Activated CD4-positive, alpha-beta T cell treated with anti-CD3 and anti-CD28 coated beads, Interleukin-2, Interleukin-6, amounts not matched to agents 100 ng/mL and 50 ng/mL, durations not matched to agents 16 hours and 8 hours (primary cell): ENCODE results near the gene NBEA.
"Not testable (repeated sequence)": the region's sequence is repeated elsewhere in the genome, so short reads cannot be mapped to it uniquely, and the experiment has no call there.

Source experiments
- DNase-seq: peaks from one replicate; pipeline ENCODE4 v3.0.0-alpha.2; 2020

Gene NBEA

DNA sequence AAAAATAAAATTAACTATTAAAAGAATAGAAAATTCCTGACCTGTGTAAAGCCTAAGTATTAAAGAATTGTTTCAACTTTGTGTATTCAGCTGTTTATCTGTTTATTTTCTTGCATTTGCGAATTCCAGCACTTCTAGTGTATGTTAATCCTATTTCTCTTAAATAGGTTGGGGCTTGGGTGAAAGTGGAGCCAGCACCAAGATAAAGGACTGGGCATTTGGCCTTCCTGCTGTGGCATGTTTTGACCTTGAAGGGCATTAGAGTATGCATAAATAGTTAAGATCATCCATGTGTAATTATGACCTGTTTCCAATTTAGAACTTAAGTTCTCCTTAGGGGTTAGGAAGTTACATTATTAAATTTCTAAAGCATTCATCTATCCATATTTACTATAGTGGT lies 151.3 kb downstream of the NBEA start:
- no peak for DNase-seq

DNA sequence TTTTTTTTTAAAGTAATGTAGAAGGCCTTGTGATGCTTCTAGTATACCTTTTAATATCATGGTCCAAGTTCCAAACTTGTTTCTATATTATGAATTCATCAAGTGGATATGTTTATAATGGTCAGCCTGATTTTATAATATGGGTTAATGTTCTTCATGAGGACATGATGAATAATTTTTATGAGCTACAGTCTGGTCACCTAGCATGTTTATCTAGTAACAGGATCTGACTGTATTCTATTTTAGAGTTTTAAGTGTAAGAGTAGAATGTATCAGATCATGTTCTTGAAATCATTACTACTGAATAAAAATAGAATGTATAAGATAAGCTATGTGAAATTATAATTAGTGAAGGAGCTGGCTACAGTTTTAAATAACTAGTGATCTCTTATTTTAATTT lies 164.7 kb downstream of the NBEA start:
- DNase-seq, result not testable (repeated sequence)

DNA sequence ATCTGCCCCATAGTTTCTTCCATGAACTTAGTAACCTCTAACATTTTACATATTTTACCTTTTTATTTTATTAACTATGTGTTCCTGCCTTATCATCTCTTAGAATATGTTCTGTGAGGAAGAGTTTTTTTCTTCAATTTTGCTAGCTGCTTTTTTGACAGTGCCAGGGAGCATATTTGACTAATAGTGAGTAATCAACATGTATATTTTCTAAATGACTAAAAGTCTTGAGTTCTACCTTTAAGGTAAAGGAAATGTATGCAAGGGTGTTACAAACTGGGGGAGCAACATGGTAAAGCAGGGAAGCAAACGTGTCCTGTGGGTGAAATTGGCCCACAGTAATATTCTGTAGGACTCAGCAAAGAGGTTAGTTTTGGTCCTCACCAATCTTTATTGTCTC lies 165.5 kb downstream of the NBEA start:
- DNase-seq, result no peak

DNA sequence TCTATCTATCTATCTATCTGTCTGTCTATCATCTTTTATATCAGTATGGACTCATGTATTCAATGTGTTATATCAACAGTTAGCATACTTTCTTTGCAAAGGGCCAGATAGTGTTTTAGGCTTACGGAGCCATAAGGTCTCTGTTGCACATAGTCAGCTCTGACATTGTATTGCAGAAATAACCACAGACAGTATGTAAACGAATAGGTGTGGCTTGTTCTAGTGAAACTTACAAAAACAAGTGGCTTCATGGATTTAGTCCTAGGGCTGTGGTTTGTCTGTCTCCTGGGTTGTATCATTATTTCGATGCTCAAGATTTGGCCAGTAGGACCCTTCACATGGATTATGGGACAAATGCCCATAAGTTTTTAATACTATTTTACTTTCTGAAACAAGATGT lies 171.5 kb downstream of the NBEA start:
- DNase-seq, result not testable (repeated sequence)

DNA sequence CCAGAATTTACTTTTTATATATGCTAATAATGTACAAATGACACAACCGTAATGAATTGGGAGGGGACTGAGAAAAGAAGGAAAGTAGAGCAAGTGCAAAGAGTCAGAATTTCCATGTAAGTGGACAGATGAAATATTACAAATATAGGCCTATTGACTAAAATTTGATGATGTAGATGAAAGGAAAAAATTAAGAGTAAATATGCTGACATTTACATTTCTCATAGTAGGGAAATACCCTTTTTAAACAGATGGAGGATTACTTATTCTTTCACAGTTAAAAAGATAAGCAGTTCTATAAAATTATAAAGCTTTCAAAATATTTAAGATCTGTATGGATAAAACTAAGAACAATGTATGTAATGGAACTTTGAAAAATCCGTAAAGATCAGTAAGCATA lies 185.4 kb downstream of the NBEA start:
- no peak for DNase-seq

DNA sequence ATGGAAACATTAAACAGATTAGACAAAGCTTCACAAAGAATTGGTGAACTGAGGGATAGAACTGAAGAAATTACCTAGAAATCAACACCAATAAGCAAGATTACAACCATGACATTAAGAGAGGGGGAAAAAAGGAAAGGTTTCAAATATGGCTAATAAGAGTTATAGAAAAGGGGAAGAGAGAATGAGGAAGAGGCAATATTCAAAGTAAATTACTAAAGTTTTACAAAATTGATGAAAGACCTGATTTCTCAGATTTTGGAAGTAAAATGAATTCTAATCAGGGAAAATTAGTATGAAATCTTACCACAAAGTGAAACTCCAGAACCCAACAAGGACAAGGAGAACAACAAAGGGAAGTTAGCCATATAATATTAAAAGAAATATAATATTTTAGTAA lies 187.4 kb downstream of the NBEA start:
- no peak for DNase-seq

DNA sequence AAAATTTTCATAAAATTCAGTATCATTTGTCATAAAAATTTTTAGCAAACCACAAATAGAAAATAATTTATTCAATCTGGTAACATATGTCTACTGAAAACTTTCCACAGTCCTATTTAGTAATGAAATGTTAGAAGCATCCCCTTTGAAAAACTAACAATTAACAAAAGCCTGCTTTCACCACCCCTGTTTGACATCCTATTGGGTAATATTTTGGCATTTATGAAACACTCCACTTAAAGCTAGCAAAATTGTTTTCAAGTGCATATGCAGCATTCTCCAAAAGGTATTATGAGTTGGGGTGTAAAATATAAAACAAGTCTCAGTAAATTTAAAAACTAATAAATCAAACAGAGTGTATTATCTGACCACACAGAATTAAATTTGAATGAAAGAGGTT lies 189.4 kb downstream of the NBEA start:
- DNase-seq, result no peak

DNA sequence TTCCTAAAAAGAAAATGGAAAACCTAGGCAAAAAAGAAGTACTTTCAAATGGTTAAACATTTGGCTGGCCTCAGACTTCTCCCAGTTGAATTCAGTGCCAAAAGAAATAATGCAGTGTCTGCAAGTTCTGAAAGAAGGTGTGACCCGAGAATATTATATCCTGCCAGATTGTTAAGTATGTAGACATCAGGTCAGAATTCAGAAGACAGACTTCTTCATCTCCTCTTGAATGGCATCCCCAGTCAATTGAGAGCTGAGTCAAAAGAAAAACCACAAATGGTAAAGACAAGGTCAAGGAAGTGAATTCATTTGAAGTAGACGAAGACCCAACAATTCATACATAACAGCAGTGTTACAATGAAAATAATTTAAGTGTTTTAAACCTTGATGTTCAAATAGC lies 194.5 kb downstream of the NBEA start:
- peak; percentile 17 for DNase-seq

DNA sequence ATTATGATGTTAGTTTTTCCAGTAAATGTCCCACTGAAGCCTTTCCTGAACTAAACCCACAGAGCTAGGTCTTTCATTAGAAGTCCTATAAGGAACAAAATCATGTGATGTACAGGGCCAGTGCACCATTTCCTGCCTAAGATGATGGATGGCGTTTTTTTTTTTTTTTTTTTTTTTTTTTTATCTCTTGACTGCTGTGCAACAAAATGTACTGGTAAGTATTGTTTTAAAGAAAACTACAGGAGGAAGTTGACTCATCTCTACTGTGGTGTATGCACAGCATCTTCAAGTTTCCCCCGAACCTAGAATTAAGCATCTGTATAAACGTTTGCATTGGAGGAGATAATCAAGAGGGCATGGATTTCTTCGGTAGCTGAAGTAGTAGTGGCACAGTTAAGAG lies 197.5 kb downstream of the NBEA start:
- peak; percentile 4 for DNase-seq

DNA sequence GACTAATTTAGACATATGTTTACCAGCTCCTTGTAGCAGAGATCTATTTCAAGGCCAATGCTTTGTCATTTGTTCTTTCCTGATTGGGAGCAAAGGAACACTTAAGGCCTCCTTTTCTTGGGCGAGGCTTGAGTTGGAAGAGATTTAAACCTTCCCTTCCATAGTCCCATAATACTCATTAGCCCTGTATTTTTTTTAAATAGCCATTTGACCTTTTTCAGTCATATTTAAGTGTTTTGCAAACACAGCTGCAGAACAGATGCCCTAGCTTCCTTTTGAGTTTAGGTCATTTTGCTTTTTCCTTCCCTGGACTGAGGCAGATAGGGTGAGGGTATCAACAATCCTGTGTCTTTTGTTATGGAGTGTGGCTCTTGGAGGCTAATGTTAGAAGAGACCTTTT lies 198.3 kb downstream of the NBEA start:
- no peak for DNase-seq

DNA sequence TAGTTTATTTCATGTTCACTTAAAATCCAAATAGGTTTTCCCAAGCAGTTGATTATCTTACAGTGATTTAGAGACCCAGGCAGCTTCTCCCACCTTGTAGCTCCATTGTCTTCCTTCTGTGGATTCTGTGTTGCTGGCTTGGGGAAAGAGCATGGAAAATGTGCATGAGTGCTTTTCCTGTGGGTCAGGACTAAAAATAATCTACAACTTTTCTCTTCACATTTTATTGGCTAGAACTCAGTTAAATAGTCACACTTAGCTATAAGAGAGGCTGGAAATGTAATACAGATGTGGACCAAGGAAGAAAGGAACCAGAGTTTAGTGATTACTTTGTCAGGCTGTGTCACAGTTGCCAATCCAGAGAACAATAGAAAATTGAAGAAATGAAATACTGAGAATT lies 198.8 kb downstream of the NBEA start:
- DNase-seq, result no peak

DNA sequence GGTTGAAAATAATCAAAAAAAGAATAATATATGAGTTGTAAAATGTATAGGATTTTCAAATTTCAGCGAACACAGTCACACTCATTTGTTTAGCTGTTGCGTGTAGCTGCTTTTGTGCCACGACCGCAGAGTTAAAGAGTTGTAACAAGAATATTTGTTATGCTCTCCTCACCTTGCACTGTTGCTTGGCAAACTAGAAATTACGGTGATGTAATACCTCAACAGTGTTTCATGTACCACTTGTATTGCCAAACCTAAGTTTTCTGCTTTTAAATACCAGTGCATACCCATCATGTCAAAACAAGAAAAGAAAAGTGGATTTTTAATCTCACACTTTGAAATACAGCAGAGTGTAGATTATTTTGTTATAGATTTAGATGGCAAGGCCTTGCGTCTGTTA lies 201.1 kb downstream of the NBEA start:
- no peak for DNase-seq

DNA sequence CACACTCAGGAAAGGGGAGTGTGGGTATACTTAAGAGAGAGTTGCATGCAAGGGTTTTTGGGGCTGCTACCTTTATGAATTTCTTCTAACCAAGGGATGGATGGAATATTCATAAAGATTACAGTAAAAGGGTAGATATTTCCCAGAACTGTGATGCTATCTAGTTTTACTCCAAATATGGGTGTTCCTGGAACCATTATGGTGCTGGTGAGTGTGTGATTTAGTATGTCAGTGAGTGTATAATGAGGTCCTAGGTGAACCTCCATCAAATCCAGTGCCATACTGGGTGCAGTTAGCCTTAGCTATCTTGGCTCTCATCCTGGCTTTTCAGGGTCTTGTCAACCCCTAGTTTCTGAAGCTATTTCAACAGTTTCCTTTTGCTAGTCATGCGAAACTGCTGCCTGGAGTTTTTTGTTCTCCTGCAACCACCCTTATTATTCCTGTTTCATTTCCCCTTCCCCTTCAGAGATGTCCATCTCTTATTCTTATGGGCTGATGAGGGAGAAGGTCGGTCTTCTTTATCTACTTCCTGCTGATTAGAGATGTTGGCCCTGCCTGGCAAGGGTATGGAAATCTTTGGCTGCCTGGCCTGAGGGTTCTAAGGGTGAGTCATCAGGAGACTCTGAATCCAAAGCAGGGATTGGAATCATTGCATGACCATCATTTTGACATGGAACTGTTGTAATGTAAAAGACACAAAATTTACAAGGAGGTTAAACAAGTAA lies 202.3 kb downstream of the NBEA start:
- DNase-seq, result no peak

DNA sequence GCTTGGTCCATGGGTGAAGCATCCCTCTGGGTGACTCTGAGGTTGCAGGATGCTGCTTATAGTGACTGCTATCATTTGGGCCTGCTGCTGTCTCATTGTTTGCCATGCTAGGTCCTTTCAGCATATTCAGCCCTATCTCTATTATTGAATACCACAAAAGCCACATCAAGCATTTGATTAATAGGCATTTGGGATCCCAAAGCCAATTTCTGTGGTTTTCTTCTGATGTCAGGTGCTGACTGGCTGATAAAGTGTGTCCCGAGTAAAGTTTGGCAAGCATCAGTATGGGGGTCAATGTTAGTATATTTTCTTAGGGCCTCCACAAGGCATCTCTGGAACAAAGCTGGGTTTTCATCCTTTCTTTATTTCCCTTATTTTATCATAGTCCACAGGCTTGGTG lies 204.6 kb downstream of the NBEA start:
- no peak for DNase-seq

DNA sequence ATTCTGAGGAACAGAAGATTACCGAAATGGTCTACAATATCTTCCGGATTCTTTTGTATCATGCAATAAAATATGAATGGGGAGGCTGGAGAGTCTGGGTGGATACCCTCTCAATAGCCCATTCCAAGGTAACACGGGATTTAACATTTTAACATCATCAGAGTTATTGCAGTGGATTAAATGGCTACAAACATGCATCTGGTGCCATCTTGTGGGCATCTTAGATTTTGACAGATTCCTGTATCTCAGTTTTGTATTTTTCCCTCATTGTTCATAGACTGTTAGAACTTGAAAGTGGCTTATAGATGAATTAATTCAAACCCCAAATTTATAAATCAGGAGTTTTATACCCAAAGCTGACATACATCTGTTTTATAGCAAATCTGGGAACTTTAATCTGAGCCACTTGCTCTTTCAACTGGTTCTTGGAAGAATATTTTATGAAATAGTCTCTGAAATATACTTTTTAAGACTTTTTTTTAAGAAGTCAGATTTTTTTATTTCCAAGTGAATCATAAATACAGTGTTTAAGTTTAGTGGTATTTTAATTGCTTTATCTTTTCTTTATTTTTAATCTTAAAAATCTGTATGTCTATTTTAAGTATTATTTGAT lies 215.2 kb downstream of the NBEA start:
- DNase-seq, result peak; percentile 49

DNA sequence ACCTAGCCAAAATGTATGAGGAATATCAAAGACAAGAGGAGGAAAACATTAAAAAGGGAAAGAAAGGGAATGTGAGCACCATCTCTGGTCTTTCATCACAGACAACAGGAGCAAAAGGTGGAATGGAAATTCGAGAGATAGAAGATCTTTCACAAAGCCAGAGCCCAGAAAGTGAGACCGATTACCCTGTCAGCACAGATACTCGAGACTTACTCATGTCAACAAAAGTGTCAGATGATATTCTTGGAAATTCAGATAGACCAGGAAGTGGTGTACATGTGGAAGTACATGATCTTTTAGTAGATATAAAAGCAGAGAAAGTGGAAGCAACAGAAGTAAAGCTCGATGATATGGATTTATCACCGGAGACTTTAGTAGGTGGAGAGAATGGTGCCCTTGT lies 217.0 kb downstream of the NBEA start:
- DNase-seq, result no peak

DNA sequence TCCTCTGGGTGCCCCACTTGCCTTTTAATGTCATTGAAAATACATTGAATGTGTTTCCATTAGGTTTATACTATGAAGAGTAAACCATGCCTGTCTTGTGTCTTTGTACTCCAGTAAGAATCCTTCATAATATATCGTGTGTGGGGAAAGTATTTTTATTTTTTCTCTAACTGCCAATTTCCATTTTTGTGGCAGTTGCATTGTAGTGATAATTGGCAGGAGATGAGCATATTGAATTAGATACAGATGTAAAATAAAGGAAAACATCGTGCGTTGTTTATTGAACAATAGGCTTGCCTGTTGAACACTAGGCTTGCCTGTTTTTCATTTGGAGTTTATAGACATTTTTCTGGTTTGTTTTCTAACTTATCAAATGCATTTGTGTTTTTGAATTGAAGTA lies 218.8 kb downstream of the NBEA start:
- DNase-seq, result no peak

DNA sequence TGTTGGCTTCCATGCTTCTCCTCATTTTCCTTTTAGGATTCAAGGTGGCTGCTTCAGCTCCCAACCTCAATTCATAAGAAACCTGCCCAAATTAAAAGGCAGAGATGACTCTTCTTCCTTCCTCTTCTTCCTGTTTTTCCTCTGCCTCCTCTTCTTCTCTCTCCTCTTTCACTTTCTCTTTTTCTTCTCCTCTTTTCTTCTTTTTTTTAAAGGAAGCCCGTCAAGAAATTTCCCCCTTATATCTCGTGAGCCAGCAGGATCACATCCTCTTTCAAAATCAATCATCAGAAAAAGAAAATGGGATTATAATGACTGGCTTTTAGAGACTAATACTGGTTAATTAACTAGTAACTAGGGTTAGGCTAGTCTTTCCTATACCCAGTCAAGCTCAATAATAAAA lies 220.3 kb downstream of the NBEA start:
- DNase-seq, result no peak

DNA sequence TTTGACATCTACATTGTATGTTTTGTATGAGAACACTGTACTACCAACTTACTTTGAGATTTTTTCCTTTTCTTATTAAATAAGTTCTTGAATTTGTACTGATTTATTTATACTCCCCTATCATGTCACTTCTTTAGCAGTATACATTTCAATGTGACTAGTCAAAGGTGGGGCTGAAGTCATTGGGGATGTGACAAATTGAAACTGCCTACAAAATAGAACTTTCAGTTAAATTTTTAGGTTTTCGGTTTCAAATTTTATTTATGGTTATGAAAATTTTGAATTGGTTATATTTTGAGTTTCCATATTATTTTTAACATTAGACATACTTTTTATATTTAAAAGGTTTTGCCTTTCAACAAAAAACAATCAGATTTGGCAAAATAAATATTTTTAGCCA lies 221.6 kb downstream of the NBEA start:
- no peak for DNase-seq

DNA sequence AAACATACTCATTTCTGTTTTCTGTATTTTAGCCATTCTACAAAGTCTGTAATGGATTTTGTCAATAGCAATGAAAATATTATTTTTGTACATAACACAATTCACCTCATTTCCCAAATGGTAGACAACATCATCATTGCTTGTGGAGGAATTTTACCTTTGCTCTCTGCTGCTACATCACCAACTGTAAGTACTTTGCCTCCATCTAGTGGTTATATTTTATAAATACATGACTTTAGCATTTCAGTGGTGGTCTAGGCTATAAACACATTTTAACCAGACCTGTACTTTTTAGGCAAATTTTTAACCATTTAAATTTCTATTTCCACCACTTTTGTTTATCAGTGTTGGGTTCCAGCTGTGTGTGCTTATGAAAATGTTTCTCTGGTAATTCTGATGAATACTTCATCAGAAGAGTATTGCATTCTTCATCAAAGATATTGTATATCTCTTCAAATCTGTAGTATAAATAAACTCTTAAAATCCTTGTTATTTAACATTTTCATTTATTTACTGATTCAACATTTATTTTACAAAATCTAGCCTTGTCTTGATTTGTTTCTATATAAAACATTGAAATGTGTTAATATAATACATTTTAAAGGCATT lies 222.4 kb downstream of the NBEA start:
- DNase-seq, result peak; percentile 39

DNA sequence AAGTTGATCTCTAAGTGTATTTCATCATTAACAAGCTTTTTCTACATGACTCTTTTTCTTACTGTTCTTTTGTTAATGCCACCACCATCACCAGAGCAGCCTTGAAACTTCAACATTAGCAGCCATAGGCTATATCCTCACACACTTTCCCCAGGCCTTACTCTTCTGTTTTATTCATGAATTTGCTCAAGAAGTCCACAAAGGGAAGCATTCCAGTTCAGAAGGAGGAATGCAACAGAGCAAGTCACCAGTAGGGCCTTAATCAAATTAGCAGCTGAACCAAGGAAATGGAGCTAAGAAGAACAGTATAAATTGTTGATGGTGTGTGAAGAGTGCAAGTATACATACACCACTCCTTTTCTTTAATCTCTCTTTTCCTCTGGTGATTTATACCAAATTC lies 223.1 kb downstream of the NBEA start:
- no peak for DNase-seq

DNA sequence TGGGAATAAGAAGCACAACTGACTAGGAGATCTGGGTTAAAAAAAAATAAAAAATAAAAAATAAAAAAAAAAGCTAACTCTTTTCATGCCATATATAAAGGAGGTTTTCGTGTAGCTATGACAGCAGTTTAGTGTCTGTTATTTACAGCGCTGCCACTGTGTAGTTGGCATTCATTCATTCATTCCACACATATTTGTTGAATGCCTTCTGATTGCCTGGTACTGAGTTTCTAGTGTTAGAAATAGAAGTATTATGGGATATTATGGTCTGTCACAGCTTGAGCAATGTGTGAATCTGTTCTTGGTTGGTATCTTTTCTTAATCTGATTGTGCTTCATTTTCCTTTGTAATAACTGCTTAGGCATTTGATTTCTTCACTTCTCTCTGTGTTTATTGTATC lies 237.4 kb downstream of the NBEA start:
- no peak for DNase-seq

DNA sequence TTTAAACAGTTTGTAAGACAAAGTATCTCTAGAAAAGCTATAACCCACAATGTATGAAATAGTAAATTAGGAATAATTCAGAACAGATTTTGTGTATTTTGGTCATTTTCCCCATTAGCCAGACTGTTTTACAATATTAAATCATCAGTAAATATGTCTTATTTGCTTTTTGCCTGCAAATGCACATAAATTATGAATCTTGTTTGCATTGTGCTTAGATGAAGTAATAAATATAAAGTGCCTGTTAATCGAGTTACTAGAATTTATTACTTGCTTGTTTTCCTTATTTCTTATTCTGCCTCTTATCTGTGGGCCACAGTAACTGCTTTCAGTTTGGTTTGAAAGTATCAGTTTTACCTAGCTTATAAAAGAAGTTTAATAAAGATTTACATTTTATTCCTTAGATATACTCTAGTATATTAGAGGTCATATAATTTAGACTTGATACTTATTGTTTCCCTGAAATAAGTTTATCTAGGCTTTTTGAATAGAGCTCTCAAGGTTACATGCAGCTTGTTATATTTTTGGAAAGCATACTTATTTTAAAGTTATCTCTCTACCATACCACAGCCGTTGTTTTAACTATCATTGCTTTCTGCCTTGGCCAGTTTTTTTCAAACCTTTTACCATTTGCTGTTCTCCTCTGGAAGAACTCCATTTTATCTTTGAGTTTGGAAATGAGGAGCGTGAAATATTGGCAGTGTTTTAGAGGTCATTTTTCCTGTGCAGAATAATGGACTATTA lies 238.0 kb downstream of the NBEA start:
- DNase-seq, result no peak

DNA sequence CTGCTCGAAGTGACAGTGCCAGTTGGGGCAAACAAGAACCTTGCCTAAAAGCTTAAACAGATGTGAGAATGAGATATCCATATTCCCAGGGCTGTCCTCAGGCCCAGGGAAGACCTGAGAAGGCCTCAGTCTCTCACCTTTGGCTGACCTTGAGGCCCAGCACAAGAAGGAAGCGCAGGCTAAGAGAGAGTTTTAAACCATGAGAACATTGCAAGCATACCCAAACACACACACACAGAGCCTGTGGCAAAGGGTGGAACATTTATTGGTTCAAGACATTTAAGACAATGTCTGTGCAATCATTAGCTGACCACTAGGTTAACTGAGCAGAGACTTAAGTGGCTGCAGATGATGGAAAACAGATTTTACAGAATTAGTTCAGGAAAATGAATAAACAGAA lies 248.2 kb downstream of the NBEA start:
- no peak for DNase-seq
